Esophagus squamous epithelium (tissue), 4 donors: ENCODE results near the gene ARHGEF37.

Source experiments
- POLR2A ChIP-seq, 4 donors: fragments of 450-650 bp; IDR thresholded peaks; one replicate each; pipeline ENCODE4 v1.6.1; 2017; ENCODE audit warnings: antibody characterized with exemption in 4 of 4, mild to moderate bottlenecking in 4 of 4, moderate library complexity in 3 of 4
- TF ChIP-seq, protein P1 (sequence below), 6 experiments: fragments of 450-650 bp in 4 of 6; fragments of 200-600 bp in 2 of 6; sonication (generic) in 2 of 6; IDR thresholded peaks; one replicate each; pipeline ENCODE4 v1.5.1; 2016 to 2019; ENCODE audit warnings: antibody characterized with exemption in 6 of 6, mild to moderate bottlenecking in 4 of 6, moderate library complexity in 4 of 6

DNA sequence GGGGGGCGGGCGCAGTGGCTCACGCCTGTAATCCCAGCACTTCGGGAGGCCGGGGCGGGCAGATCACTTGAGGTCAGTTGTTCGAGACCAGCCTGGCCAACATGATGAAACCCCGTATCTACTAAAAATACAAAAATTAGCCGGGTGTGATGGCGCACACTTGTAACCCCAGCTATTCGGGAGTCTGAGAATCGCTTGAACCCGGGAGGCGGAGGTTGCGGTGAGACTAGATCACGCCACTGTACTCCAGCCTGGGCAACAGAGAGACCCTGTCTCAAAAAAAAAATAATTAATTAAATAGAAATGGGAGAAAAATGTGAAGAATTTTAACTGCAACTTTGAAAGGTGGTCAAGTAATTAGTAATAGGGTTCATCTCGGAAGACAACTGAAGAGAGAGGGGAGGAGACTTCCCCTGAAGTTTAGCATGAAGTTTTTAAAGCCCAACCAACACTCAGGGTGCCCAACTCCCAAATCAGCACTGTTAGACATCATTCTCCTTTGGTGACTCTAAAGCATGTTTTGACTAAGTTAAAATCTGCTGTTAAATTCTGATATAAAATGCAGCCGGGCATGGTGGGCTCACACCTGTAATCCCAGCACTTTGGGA is 28.6 kb upstream of the ARHGEF37 start:
- no peak for TF ChIP-seq POLR2A (IDR thresholded peaks at IDR 0.05)
- TF ChIP-seq, protein P1, sequence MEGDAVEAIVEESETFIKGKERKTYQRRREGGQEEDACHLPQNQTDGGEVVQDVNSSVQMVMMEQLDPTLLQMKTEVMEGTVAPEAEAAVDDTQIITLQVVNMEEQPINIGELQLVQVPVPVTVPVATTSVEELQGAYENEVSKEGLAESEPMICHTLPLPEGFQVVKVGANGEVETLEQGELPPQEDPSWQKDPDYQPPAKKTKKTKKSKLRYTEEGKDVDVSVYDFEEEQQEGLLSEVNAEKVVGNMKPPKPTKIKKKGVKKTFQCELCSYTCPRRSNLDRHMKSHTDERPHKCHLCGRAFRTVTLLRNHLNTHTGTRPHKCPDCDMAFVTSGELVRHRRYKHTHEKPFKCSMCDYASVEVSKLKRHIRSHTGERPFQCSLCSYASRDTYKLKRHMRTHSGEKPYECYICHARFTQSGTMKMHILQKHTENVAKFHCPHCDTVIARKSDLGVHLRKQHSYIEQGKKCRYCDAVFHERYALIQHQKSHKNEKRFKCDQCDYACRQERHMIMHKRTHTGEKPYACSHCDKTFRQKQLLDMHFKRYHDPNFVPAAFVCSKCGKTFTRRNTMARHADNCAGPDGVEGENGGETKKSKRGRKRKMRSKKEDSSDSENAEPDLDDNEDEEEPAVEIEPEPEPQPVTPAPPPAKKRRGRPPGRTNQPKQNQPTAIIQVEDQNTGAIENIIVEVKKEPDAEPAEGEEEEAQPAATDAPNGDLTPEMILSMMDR (IDR thresholded peaks at IDR 0.05) = no peak
